ENCODE measurements around the gene STK32C. TPM values are rescaled to one million over a fixed set of nuclear protein-coding genes. Genes with fewer than 3 reads are reported as not detected.

STK32C gene
- total and polyA plus RNA-seq, 2 donors (not counting 1 experiment from before 2014, with no cell fraction given): 9.9 to 16.8 TPM

DNA sequence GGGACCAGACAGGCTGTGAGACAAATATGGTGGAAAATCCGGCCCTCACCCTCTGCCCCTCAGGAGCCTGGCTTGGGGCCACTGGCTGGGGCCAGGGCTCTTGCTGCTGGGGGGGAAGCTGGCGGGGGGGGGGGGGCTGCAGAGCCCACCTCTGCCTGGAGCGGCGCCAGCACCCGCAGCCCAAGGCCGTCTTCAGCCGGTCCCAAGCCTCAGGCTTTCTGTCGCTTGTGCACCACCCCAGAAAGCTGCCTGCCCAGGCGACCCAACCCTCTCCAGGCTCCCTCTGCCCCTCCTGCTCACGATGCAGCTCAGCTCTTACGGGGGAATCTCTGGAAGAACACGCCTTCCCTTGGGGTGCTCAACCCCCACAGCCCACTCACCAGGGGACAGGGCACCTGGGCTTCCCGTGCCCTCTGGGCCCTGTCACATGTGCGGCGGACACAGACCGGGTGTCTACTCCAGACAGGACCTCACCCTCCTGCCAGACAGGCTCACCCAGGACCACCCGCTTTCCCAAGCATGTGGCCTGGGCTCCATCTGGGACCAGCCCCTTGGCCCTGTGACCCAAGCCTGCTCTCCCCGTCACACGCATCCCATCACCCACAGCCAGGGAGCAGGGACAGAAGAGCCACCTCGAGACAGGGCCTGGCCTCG, 77.1 kb downstream of the STK32C start:
- no peaks in the 10 kb centered on the region for H3K9me3 Mint-ChIP-seq (ENCODE audit: insufficient read depth)
- no peaks in the 10 kb centered on the region for H3K9me3 ChIP-seq (ENCODE audit: control extremely low read depth in 1 of 3, control insufficient read depth in 2 of 3, insufficient read depth in 1 of 3, low read length in 2 of 3)
- peak overlapping the region; percentile 50 for H3K9ac ChIP-seq (ENCODE audit: low read length)
- DNase-seq (no peak), ATAC-seq (ENCODE audit: low read depth) (no peak)
- H3K4me1 ChIP-seq (ENCODE audit: control insufficient read depth in 2 of 2, insufficient read depth in 2 of 2, low read length in 2 of 2): peaks cover 17 to 34% of the 10 kb centered on the region in 2 donors
- peaks cover 33% of the 10 kb centered on the region for H3K4me1 Mint-ChIP-seq
- H2AFZ ChIP-seq (ENCODE audit: insufficient read depth, low read depth, low read length, poor library complexity, severe bottlenecking): peak overlapping the region; percentile 69
- no peaks in the 10 kb centered on the region for H3K79me2 ChIP-seq (ENCODE audit: control insufficient read depth, insufficient read depth, low read length)
- peak overlapping the region; percentile 72 for H3K4me2 ChIP-seq (replicated peaks; ENCODE audit: low read depth, low read length, poor library complexity, severe bottlenecking)
- TF ChIP-seq EZH2 (IDR thresholded peaks at IDR 0.05; ENCODE audit: borderline replicate concordance, insufficient read depth, low read depth, low read length, poor library complexity, severe bottlenecking): no peak
- TF ChIP-seq, protein P1, sequence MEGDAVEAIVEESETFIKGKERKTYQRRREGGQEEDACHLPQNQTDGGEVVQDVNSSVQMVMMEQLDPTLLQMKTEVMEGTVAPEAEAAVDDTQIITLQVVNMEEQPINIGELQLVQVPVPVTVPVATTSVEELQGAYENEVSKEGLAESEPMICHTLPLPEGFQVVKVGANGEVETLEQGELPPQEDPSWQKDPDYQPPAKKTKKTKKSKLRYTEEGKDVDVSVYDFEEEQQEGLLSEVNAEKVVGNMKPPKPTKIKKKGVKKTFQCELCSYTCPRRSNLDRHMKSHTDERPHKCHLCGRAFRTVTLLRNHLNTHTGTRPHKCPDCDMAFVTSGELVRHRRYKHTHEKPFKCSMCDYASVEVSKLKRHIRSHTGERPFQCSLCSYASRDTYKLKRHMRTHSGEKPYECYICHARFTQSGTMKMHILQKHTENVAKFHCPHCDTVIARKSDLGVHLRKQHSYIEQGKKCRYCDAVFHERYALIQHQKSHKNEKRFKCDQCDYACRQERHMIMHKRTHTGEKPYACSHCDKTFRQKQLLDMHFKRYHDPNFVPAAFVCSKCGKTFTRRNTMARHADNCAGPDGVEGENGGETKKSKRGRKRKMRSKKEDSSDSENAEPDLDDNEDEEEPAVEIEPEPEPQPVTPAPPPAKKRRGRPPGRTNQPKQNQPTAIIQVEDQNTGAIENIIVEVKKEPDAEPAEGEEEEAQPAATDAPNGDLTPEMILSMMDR (IDR thresholded peaks at IDR 0.05): no peak
- H3K4me3 ChIP-seq (ENCODE audit: control extremely low read depth in 1 of 5, extremely low read depth in 1 of 5, insufficient read depth in 1 of 5, low read depth in 2 of 5, low read length in 4 of 5): peak overlapping the region in 4 of 5 experiments; percentile 10 to 51 (median 44)
- POLR2A ChIA-PET: no interaction called here
- no peaks in the 10 kb centered on the region for H4K20me1 ChIP-seq (ENCODE audit: control insufficient read depth, insufficient read depth, low read length, poor library complexity, severe bottlenecking)
- whole genome bisulfite sequencing (ENCODE audit: insufficient coverage): 80% methylated on average over 20 of the region's 21 CpGs
- H3K27ac Mint-ChIP-seq: no peak overlapping the region
- H3K36me3 ChIP-seq (replicated peaks in 1 of 2; ENCODE audit: control extremely low read depth in 1 of 2, control insufficient read depth in 1 of 2, extremely low read depth in 1 of 2, insufficient read depth in 2 of 2, low read length in 1 of 2): no peaks in the 10 kb centered on the region
- H3K27me3 ChIP-seq (replicated peaks in 1 of 4; ENCODE audit: control extremely low read depth in 1 of 4, control insufficient read depth in 3 of 4, insufficient read depth in 4 of 4, low read length in 3 of 4): no peaks in the 10 kb centered on the region
- H3K27me3 Mint-ChIP-seq: no peaks in the 10 kb centered on the region
- no peak overlapping the region for H3K27ac ChIP-seq (ENCODE audit: low read length in 2 of 2)
- CTCF ChIA-PET: no interaction called here
- intact Hi-C loops (cut with micrococcal nuclease): no loop called here
- H3K4me3 Mint-ChIP-seq: peak overlapping the region; percentile 91

DNA sequence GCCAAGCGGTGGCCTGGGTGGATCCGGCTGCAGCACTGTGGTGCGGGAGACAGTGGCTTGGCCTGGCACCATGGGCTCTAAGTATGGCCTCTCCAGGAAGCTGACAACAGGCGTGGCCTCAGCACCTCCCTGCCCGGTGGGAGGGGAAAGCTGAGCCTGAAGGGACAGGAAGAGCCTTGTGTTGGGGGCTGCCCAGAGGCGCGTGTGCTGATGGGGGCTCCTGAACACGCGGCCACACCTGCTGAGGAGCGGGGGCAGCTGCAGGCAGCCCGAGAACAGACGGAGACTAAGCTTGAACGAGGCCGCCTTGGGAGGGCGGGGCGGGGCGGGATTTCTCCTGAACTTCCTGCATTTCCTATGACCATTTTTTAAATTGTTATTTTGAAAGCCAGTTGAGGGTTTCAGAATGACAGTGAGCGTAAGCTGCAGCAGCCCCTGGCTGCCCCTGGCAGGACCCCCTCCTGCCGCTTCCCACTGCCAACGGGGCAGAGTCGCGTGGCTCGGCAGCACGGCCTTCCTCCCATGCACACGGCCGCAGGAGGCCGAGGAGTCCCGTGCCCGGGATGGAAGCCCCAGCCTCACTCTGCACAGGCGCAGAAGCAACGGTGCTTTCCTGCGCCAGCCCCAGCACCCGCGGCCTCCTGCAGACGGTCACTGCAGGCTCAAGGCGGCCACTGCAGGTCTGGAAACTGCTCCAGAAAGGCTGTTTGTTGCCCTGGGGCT, 77.8 kb downstream of the STK32C start:
- H3K4me1 Mint-ChIP-seq: peaks cover 33% of the 10 kb centered on the region
- no peaks in the 10 kb centered on the region for H4K20me1 ChIP-seq (ENCODE audit: control insufficient read depth, insufficient read depth, low read length, poor library complexity, severe bottlenecking)
- H3K36me3 ChIP-seq (replicated peaks in 1 of 2; ENCODE audit: control extremely low read depth in 1 of 2, control insufficient read depth in 1 of 2, extremely low read depth in 1 of 2, insufficient read depth in 2 of 2, low read length in 1 of 2): no peaks in the 10 kb centered on the region
- H3K4me2 ChIP-seq (replicated peaks; ENCODE audit: low read depth, low read length, poor library complexity, severe bottlenecking): peak overlapping the region; percentile 72
- H3K27me3 ChIP-seq (replicated peaks in 1 of 4; ENCODE audit: control extremely low read depth in 1 of 4, control insufficient read depth in 3 of 4, insufficient read depth in 4 of 4, low read length in 3 of 4): no peaks in the 10 kb centered on the region
- H3K9me3 ChIP-seq (ENCODE audit: control extremely low read depth in 1 of 3, control insufficient read depth in 2 of 3, insufficient read depth in 1 of 3, low read length in 2 of 3): no peaks in the 10 kb centered on the region
- ChIA-PET POLR2A (no interaction called here), CTCF (no interaction called here)
- peak overlapping the region; percentile 69 for H2AFZ ChIP-seq (ENCODE audit: insufficient read depth, low read depth, low read length, poor library complexity, severe bottlenecking)
- H3K27me3 Mint-ChIP-seq: no peaks in the 10 kb centered on the region
- no peaks in the 10 kb centered on the region for H3K9me3 Mint-ChIP-seq (ENCODE audit: insufficient read depth)
- H3K27ac Mint-ChIP-seq: peak overlapping the region; percentile 83
- peak overlapping the region in 4 of 5 experiments; percentile 10 to 51 (median 44) for H3K4me3 ChIP-seq (ENCODE audit: control extremely low read depth in 1 of 5, extremely low read depth in 1 of 5, insufficient read depth in 1 of 5, low read depth in 2 of 5, low read length in 4 of 5)
- H3K27ac ChIP-seq (ENCODE audit: low read length in 2 of 2): no peak overlapping the region
- TF ChIP-seq, protein P1 (IDR thresholded peaks at IDR 0.05): no peak
- WGBS (ENCODE audit: insufficient coverage): 28% methylated on average over 31 of the region's 36 CpGs
- DNase-seq (no peak), ATAC-seq (ENCODE audit: low read depth) (peak; percentile 19)
- intact Hi-C loops (cut with micrococcal nuclease): no loop called here
- peak overlapping the region; percentile 50 for H3K9ac ChIP-seq (ENCODE audit: low read length)
- no peaks in the 10 kb centered on the region for H3K79me2 ChIP-seq (ENCODE audit: control insufficient read depth, insufficient read depth, low read length)
- H3K4me1 ChIP-seq (ENCODE audit: control insufficient read depth in 2 of 2, insufficient read depth in 2 of 2, low read length in 2 of 2): peaks cover 17 to 34% of the 10 kb centered on the region in 2 donors
- H3K4me3 Mint-ChIP-seq: peak overlapping the region; percentile 91

All from B cell (primary cell).